ENCODE data around the gene FAM83C.

- TF ChIP-seq, protein P1, sequence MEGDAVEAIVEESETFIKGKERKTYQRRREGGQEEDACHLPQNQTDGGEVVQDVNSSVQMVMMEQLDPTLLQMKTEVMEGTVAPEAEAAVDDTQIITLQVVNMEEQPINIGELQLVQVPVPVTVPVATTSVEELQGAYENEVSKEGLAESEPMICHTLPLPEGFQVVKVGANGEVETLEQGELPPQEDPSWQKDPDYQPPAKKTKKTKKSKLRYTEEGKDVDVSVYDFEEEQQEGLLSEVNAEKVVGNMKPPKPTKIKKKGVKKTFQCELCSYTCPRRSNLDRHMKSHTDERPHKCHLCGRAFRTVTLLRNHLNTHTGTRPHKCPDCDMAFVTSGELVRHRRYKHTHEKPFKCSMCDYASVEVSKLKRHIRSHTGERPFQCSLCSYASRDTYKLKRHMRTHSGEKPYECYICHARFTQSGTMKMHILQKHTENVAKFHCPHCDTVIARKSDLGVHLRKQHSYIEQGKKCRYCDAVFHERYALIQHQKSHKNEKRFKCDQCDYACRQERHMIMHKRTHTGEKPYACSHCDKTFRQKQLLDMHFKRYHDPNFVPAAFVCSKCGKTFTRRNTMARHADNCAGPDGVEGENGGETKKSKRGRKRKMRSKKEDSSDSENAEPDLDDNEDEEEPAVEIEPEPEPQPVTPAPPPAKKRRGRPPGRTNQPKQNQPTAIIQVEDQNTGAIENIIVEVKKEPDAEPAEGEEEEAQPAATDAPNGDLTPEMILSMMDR (IDR thresholded peaks at IDR 0.05): no peak
- TF ChIP-seq EZH2 (IDR thresholded peaks at IDR 0.05; ENCODE audit: borderline replicate concordance, insufficient read depth, low read depth, low read length, poor library complexity, severe bottlenecking): no peak
Observed at GRCh38 chr20:35292504-35293285, 470 bp upstream of the FAM83C start.
